ENCODE results near the gene ATPAF1.
A peak's percentile ranks its signal among the peaks of the same experiment; 100 is the strongest.

GRCh38 chr1:46667782-46668760 is at the start of gene ATPAF1:
- TF ChIP-seq CTCF (IDR thresholded peaks at IDR 0.05) (peak in 1 of 4 experiments; percentile 6), POLR2A (IDR thresholded peaks at IDR 0.05) (no peak), POLR2AphosphoS5 (IDR thresholded peaks at IDR 0.05) (peak; percentile 12)

All from prostate gland (tissue), 2 donors.